ENCODE results near the gene GBP6.

GBP6 gene

DNA sequence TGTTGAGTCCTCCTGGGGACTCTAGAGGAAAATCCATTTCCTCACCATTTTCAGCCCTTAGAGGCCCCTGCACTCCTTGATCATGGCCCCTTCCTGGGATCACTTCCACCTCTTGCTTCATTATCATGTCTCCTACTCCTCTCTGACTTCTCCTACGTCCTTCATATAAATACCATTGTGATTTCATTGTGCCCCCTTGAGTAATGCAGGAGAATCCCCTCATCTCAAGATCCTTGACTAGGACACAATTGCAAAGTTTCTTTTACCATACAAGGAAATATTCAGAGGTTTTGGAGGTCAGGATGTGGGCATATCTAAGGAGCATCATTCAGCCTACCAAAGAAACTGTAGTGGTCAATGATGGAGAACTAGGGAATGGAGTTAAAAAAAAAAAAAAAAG, 8.8 kb upstream of the GBP6 start:
- H3K4me3 ChIP-seq (replicated peaks; ENCODE audit: low read depth, low read length) = no peak overlapping the region
- TF ChIP-seq, protein P1, sequence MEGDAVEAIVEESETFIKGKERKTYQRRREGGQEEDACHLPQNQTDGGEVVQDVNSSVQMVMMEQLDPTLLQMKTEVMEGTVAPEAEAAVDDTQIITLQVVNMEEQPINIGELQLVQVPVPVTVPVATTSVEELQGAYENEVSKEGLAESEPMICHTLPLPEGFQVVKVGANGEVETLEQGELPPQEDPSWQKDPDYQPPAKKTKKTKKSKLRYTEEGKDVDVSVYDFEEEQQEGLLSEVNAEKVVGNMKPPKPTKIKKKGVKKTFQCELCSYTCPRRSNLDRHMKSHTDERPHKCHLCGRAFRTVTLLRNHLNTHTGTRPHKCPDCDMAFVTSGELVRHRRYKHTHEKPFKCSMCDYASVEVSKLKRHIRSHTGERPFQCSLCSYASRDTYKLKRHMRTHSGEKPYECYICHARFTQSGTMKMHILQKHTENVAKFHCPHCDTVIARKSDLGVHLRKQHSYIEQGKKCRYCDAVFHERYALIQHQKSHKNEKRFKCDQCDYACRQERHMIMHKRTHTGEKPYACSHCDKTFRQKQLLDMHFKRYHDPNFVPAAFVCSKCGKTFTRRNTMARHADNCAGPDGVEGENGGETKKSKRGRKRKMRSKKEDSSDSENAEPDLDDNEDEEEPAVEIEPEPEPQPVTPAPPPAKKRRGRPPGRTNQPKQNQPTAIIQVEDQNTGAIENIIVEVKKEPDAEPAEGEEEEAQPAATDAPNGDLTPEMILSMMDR (IDR thresholded peaks at IDR 0.05; ENCODE audit: low read length, missing control alignments) = no peak
- DNase-seq (ENCODE audit: low read depth) = no peak

DNA sequence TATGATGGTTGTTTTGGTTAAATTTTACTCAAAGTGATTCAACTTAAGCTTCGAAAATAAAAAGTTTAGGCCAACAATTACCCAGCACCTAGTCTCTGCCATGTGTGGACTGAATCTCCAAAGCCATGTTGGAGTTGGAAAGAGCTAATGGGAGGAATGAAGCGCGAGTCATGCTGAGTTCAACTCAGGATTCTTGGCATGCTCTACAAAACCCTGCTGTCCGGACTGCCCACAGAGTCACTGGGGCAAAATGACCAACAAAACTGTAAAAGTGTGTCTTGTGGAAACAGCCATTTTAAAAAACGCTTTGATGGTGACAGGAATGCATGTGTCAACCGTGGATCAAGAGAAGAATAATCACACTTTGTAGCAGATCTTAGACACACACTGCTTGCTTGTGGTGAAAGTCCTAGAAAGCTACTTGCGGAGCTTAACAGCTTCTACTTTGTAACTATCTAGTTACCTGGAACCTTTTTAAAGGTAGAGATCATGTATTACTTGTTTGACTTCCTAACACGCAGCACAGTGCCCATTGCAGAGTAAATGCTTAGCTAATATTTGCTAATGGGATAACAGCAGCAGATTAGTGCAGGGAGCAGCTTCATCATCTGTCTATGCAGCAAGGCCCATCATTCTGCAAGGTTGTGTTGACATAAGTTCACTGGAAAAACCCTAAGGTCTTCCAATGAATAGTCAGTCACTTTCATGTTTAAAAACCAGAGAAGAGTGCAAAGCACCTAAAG, 7.0 kb upstream of the GBP6 start:
- DNase-seq (ENCODE audit: low read depth) = peak; percentile 33
- TF ChIP-seq, protein P1 (IDR thresholded peaks at IDR 0.05; ENCODE audit: low read length, missing control alignments) = no peak
- no peak overlapping the region for H3K4me3 ChIP-seq (replicated peaks; ENCODE audit: low read depth, low read length)

DNA sequence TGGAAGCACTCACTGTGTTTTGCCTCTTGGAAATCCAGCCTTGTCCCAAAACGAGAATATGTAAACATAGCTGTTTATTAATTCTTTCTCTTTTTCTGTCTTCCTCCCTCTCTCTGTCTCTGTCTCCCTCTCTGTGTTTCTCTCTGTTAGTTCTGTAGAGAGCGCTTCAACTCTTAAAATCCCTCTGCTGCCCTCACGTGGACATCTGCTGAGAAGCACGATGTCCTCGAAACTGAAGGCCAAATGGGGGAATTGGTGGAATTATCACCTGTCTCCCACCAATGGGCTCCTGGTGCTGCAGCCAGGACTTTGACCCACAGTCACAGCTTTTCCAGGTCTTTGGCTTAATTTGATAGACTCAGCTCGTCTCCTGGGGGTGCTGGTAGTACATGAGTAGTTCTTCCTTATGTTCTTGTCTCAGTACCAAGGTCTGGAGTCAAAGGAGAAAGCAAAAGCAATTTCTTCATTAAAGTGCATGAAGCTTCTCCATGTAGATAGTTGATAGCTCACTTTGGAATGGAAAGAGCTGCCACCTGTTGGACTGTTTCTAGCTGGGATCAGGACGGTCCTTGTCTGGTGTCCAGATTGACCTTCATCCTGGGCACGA, 5.5 kb upstream of the GBP6 start:
- TF ChIP-seq, protein P1 (IDR thresholded peaks at IDR 0.05; ENCODE audit: low read length, missing control alignments) = peak; percentile 73
- no peak overlapping the region for H3K4me3 ChIP-seq (replicated peaks; ENCODE audit: low read depth, low read length)
- peak; percentile 81 for DNase-seq (ENCODE audit: low read depth)

DNA sequence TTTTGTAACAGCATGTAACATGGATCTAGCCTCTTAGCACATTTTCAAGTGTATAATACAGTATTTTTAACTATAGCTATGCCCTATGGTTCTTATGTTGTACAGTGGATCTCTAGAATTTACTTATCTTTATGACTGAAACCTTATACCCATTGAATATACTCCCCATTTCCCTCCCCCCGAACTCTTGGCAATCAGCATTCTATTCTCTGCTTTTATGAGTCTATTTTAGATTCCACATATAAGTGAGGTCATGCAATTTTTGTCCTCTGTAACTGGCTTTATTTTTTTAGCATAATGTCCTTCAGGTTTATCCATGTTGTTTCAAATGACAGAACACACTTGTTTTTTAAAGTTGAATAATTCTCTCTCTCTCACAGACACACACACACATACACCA, 3.1 kb upstream of the GBP6 start:
- no peak overlapping the region for H3K4me3 ChIP-seq (replicated peaks; ENCODE audit: low read depth, low read length)
- TF ChIP-seq, protein P1 (IDR thresholded peaks at IDR 0.05; ENCODE audit: low read length, missing control alignments) = no peak
- no peak for DNase-seq (ENCODE audit: low read depth)

DNA sequence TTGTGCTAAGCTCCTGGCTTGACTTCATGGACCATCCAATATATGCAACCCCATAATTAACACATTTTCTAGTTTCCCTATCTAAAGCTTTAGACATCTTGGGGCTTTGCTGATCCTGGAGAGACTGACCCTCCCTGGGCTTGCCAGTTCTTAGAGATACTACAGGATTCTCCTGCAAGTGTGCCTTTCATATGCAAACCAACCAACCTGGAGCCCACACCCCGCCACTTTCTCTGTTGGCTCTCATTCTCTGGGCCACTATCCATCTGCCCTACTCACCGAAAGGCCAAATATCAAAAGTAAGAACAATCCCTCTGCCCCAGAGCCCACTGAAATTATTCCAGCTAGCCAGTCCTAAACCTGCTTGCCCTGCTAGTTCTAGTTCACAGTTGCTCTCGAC, 2.2 kb upstream of the GBP6 start:
- DNase-seq (ENCODE audit: low read depth) = no peak
- TF ChIP-seq, protein P1 (IDR thresholded peaks at IDR 0.05; ENCODE audit: low read length, missing control alignments) = no peak
- H3K4me3 ChIP-seq (replicated peaks; ENCODE audit: low read depth, low read length) = no peak overlapping the region

DNA sequence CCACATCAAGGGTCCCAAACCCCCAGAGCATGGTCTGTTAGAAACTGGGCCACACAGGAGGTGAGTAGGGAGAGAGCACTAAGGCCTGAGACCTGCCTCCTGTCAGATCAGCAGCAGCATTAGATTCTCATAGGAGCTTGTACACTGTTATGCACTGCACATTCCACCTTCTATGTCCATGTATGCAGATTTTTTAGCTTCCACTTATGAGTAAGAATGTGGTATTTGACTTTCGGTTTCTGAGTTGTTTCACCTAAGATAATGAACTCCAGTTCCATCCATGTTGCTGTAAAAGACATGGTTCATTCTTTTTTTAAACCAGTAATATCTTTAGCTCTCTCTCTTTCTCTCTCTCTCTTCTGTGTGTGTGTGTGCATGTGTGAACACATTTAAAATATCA, 663 bp upstream of the GBP6 start:
- peak; percentile 7 for DNase-seq (ENCODE audit: low read depth)
- TF ChIP-seq, protein P1 (IDR thresholded peaks at IDR 0.05; ENCODE audit: low read length, missing control alignments) = no peak
- H3K4me3 ChIP-seq (replicated peaks; ENCODE audit: low read depth, low read length) = no peak overlapping the region

Data from fibroblast of pulmonary artery (primary cell).